GM19328 (cell line): ENCODE results near the gene OR52I1.

Experiments used
- ATAC-seq: cut with Tn5 transposase; IDR thresholded peaks from one replicate; pipeline ENCODE4 v1.9.1; 2021; ENCODE audit warnings: mild to moderate bottlenecking, moderate library complexity; ENCODE audit not compliant: unreplicated experiment

OR52I1 gene

GRCh38 chr11:4610258-4610935 lies 16.6 kb downstream of the OR52I1 start:
- no peak for ATAC-seq

GRCh38 chr11:4611986-4612385 lies 18.1 kb downstream of the OR52I1 start:
- ATAC-seq = no peak

DNA sequence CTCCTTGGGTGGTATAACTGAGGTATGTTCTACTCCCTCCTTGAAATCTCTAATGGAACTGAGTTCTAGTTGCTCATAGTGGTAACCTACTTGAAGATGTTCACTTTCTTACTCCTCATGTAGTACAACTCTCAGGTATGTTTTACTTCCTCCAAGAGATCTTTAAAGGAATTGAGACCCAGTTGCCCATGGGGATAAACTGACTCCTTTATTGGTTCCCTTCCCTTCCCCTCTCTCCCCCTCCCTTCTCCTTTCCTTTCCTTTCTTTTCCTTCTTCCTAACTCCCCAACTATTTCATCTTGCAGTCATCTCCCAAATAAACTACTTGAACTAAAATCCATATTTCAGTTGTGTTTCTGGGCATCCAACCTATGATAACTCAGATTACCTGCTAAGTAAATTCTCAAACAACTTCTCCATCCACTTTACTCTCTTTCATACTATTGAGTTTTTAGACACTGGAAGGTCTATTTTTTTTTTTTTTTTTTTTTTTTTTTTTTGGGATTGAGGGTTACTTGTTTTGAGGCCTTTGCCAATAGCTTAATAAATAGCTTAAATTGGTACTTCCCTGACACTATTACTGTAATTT lies 22.1 kb downstream of the OR52I1 start:
- no peak for ATAC-seq

- ATAC-seq = no peak
Measured at GRCh38 chr11:4619514-4619913, 25.7 kb downstream of the OR52I1 start.

DNA sequence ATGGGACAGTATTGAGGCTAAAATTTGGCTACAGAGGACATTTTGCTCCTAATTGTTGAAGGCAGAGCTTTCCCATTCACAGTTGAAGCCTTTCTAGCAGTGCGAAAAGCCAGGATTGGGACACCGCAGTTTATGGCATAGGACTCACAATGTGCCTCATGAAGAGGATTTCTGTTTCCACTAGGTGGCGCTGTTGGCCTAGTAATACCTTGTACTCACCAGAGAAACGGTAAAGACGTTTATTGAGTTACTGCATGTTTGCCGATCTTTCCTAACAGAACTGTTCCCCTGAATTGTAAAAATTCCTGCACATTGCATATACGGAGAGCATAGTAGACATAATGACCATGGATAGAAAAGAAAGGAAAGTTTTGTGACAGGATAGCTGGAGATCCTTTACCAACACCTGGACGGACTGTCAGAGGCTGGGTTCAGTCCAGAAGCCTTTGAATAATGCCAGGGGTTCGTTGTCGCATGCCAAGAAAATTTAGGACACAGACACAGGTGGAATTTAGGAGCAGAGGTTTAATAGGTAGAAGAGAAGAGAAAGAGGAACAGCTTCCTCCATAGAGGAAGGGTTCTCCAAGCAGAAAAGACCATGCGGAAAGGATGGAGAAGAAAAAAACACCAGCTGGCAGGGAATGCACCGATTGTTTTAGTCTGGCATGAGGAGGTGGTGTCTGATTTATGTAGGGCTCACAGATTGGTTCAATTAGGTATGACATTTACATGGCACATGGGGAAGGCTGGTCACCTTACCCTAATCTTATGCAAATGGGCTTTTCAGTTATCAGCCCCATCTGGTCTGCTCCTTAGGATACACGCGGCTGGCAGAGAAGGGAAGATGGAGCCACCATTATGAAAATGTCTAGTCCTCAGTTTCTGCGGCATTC lies 32.6 kb downstream of the OR52I1 start:
- no peak for ATAC-seq

- no peak for ATAC-seq
Measured at GRCh38 chr11:4636136-4636535, 42.3 kb downstream of the OR52I1 start.

GRCh38 chr11:4636962-4637661 lies 43.3 kb downstream of the OR52I1 start, which contains the start of gene OR51D1:
OR51D1 (plus strand) TSS chr11:4637477; CDS start chr11:4639791, 2,314 bp downstream.
- peak; percentile 96 for ATAC-seq

GRCh38 chr11:4637662-4638047 lies 43.8 kb downstream of the OR52I1 start:
- ATAC-seq = no peak

DNA sequence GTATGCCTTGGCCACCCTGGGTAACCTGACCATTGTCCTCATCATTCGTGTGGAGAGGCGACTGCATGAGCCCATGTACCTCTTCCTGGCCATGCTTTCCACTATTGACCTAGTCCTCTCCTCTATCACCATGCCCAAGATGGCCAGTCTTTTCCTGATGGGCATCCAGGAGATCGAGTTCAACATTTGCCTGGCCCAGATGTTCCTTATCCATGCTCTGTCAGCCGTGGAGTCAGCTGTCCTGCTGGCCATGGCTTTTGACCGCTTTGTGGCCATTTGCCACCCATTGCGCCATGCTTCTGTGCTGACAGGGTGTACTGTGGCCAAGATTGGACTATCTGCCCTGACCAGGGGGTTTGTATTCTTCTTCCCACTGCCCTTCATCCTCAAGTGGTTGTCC lies 46.1 kb downstream of the OR52I1 start:
- ATAC-seq = no peak

DNA sequence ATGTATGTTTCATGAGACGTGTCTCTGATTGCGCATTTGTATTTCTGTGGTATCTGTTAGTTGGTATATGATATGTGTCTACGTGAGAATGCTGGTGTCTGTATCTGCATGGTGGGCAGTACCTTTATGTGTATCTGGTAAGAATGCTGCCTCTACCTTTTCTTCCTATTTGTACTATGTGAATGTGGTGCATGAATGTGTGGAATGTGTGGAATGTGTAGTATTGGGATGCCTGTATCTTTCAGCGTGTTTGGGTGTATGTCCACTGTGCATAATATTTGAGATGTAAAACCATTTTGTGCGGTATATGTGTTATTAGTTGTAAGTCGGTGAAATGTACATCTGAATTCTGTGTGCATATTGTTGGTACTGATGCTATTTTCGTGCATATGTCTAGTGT lies 47.7 kb downstream of the OR52I1 start:
- ATAC-seq = no peak

DNA sequence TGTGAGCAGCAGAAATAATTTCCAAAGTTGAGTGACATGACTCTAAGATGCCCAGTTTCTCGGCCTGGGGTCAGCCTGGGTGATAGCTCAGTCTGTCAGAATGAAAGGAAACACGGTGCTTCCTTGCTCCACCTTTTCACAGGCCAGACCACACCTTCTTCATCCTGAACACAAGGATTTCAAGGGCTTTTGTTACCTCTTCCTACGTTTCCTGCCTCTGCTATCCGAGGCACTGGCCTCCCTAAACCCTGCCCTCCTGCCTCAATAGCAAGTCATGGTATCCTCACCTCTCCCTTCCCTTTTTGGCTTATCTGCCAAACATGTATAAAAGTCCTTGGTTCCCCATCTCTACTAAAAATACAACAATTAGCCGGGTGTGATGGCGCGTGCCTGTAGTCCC lies 48.2 kb downstream of the OR52I1 start:
- no peak for ATAC-seq

DNA sequence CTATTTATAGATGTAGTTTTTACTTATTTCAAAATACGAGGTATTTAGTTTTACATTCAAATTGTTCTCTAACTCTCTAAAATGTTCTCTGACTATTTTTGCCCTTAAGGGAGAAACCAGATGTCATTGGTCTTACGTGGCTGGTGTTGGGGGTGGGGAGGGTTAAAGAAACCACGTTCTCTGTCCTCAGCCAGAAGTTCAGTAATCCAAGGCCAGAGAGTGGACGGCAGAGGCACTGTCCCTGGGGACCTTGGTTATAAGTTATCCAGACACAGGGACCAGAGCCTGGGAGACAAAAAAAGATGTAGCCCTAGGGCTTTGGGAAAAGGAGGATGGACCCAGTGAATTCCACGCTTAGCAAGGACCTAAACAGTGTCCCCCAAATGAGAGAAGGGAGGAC lies 49.2 kb downstream of the OR52I1 start:
- ATAC-seq = no peak

- no peak for ATAC-seq
Measured at GRCh38 chr11:4643682-4644081, 49.8 kb downstream of the OR52I1 start, which contains the start of gene OR51E1. OR51E1 (plus strand) TSS chr11:4643982; CDS start chr11:4652527, 8,545 bp downstream.

DNA sequence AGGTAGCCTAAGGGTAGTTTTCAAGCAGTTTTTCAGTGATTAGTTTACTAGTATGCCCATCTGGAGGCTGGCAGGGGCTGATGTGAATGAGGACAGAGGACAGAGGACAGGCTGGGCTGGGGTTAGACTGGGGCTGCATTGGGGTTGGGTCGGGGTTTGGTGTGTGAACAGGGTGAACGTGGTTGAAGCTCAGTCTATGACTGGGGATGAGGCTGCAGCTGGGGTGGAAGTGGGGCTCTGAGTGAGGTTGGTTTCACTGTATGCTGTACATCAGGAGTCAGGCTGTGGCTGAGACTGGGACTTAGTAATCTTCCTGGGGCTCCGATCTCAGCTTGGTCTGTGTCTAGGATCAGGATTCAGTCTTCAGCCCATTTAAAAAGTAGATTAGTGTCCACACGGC lies 50.4 kb downstream of the OR52I1 start:
- ATAC-seq = no peak
